Keratinocyte (primary cell): ENCODE results near the gene RAB30. TPM values are rescaled to one million over a fixed set of nuclear protein-coding genes. Genes with fewer than 3 reads are reported as not detected.

ENCODE experiments used
- DNase-seq: peaks from one replicate; pipeline ENCODE4 v3.0.0-alpha.2; 2011; ENCODE audit warnings: low read depth, missing footprints, low spot score
- FAIRE-seq: peaks from 2 replicates; lab custom pipeline; 2011; peaks lifted over from hg19 to GRCh38; lab: Jason Lieb, UNC
- H2AFZ ChIP-seq: 2 replicates; pipeline ENCODE4 v1.6.0; 2012; ENCODE audit warnings: low read length, control low read depth, inconsistent platforms; ENCODE audit not compliant: control insufficient read depth
- H3K27ac ChIP-seq: 2 replicates; pipeline ENCODE4 v1.5.1; 2011; ENCODE audit warnings: low read length; ENCODE audit not compliant: control insufficient read depth, insufficient read depth
- H3K27me3 ChIP-seq: 3 replicates; pipeline ENCODE4 v1.6.0; 2011; ENCODE audit warnings: low read length; ENCODE audit not compliant: control insufficient read depth, insufficient read depth; ENCODE audit errors: extremely low read depth
- H3K36me3 ChIP-seq, 2 experiments: 2 replicates in 1 of 2; 3 replicates in 1 of 2; pipeline ENCODE4 v1.5.1; 2011; ENCODE audit warnings: low read length in 2 of 2, mild to moderate bottlenecking in 1 of 2; ENCODE audit not compliant: control insufficient read depth in 2 of 2, insufficient read depth in 2 of 2; ENCODE audit errors: extremely low read depth in 1 of 2
- H3K4me1 ChIP-seq: 3 replicates; pipeline ENCODE4 v1.5.1; 2011; ENCODE audit warnings: low read length; ENCODE audit not compliant: control insufficient read depth, insufficient read depth; ENCODE audit errors: extremely low read depth
- H3K4me2 ChIP-seq: 3 replicates; pipeline ENCODE4 v1.6.0; 2011; ENCODE audit warnings: low read depth, low read length; ENCODE audit not compliant: control insufficient read depth, insufficient read depth; ENCODE audit errors: extremely low read depth
- H3K4me3 ChIP-seq, 3 experiments: fragments of 200-600 bp in 1 of 3; sonication (generic) in 1 of 3; 2 replicates in 2 of 3; 3 replicates in 1 of 3; pipeline ENCODE4 v1.5.1; 2011 to 2016; ENCODE audit warnings: low read length in 3 of 3, mild to moderate bottlenecking in 3 of 3, control low read depth in 2 of 3, inconsistent platforms in 1 of 3, low read depth in 1 of 3, mixed read lengths in 1 of 3, mixed run types in 1 of 3, moderate library complexity in 1 of 3; ENCODE audit not compliant: control insufficient read depth in 2 of 3, insufficient read depth in 2 of 3; ENCODE audit errors: extremely low read depth in 1 of 3
- H3K79me2 ChIP-seq: 2 replicates; pipeline ENCODE4 v1.6.0; 2012; ENCODE audit warnings: low read length; ENCODE audit not compliant: control insufficient read depth, insufficient read depth
- H3K9ac ChIP-seq: 3 replicates; pipeline ENCODE4 v1.6.0; 2011; ENCODE audit warnings: low read length; ENCODE audit not compliant: control insufficient read depth, insufficient read depth; ENCODE audit errors: extremely low read depth
- H3K9me1 ChIP-seq: 3 replicates; pipeline ENCODE4 v1.6.0; 2011; ENCODE audit warnings: low read length; ENCODE audit not compliant: control insufficient read depth, insufficient read depth; ENCODE audit errors: extremely low read depth
- H3K9me3 ChIP-seq: 2 replicates; pipeline ENCODE4 v1.5.1; 2012; ENCODE audit warnings: low read depth, low read length; ENCODE audit not compliant: control insufficient read depth
- H4K20me1 ChIP-seq: 3 replicates; pipeline ENCODE4 v1.6.0; 2011; ENCODE audit warnings: low read length; ENCODE audit not compliant: control insufficient read depth, insufficient read depth; ENCODE audit errors: extremely low read depth
- CTCF ChIP-seq, 3 experiments: IDR thresholded peaks in 1 of 3; conservative IDR thresholded peaks in 1 of 3; optimal IDR thresholded peaks in 1 of 3; 2 replicates in 2 of 3; 3 replicates in 1 of 3; pipeline versions ENCODE3 to v1.5.1; 2011; ENCODE audit warnings: low read length in 3 of 3, mild to moderate bottlenecking in 3 of 3, moderate library complexity in 2 of 3, control low read depth in 1 of 3, inconsistent platforms in 1 of 3; ENCODE audit not compliant: insufficient read depth in 2 of 3; ENCODE audit errors: extremely low read depth in 1 of 3
- EZH2 ChIP-seq: IDR thresholded peaks from one replicate; pipeline ENCODE4 v1.6.1; 2012; ENCODE audit warnings: inconsistent platforms, mild to moderate bottlenecking, low read length, moderate library complexity
- dilution Hi-C: fragments of 300-500 bp; cut with MboI; formaldehyde crosslinking; loops from one replicate; pipeline ENCODE4 v1.7.0; 2020; ENCODE audit warnings: low sequenced_read_pairs; ENCODE audit not compliant: extremely low pct_ligation_motif_present
- polyA plus RNA-seq, 5 experiments: library from polyadenylated mRNA; depleted of rRNA in 3 of 5; stranded (reverse) in 3 of 5; stranded (forward) in 1 of 5; unstranded in 1 of 5; fragments of >200 nt; gene quantifications; 1 replicate in 1 of 5; 2 replicates in 3 of 5; 3 replicates in 1 of 5; pipeline versions ENCODE4 v1.2.1 to v1.2.3, GENCODE V29; 2011 to 2012; ENCODE audit warnings: missing spikeins in 2 of 5, low read depth in 1 of 5, low replicate concordance in 1 of 5

RAB30 gene
- polyA plus RNA-seq, 1 donor (not counting 4 experiments of a cell fraction or from before 2014, with no cell fraction given), result 9.3 TPM

GRCh38 chr11:83087035-83087434, 15.3 kb upstream of the RAB30 start:
- no peak for FAIRE-seq
- TF ChIP-seq EZH2 (no peak), CTCF (optimal IDR thresholded peaks at IDR 0.05 in 1 of 3, IDR thresholded peaks at IDR 0.05 in 1 of 3, conservative IDR thresholded peaks at IDR 0.05 in 1 of 3; ENCODE audit: extremely low read depth in 1 of 3, insufficient read depth in 2 of 3, low read length in 3 of 3) (no peak)
- H3K9ac ChIP-seq, result no peak overlapping the region
- H3K36me3 ChIP-seq, result peaks cover under 1 to 3% of the 10 kb centered on the region in 2 experiments
- no peak overlapping the region for H3K4me3 ChIP-seq
- DNase-seq, result no peak
- H4K20me1 ChIP-seq, result no peaks in the 10 kb centered on the region
- no peaks in the 10 kb centered on the region for H3K9me1 ChIP-seq
- no peaks in the 10 kb centered on the region for H3K9me3 ChIP-seq
- dilution Hi-C loops, result no loop called here
- no peaks in the 10 kb centered on the region for H3K27me3 ChIP-seq
- no peaks in the 10 kb centered on the region for H3K4me1 ChIP-seq
- H3K4me2 ChIP-seq, result no peak overlapping the region
- no peak overlapping the region for H3K27ac ChIP-seq
- H3K79me2 ChIP-seq, result no peaks in the 10 kb centered on the region
- no peak overlapping the region for H2AFZ ChIP-seq

DNA sequence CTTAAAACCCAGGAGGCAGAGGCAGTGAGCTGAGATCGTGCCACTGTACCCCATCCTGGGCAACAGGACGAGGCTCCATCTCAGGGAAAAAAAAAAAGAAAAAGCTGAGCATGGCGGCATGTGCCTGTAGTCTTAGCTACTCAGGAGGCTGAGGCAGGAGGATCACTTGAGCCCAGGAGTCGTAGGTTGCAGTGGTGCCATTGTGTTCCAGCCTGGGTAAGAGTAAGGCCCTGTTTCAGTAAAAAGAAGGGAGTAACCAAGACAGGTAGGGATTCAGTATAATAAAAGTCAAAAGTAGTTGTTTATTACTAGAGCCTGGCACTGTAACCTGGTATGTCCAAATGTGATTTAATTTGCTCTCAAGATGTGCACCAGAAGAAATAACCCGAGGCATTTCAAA, 8.1 kb upstream of the RAB30 start:
- no peak for FAIRE-seq
- H3K27ac ChIP-seq, result no peak overlapping the region
- no peaks in the 10 kb centered on the region for H3K9me1 ChIP-seq
- H2AFZ ChIP-seq, result no peak overlapping the region
- H3K27me3 ChIP-seq, result no peaks in the 10 kb centered on the region
- H3K79me2 ChIP-seq, result peaks cover 3% of the 10 kb centered on the region
- no peak overlapping the region for H3K9ac ChIP-seq
- no peak overlapping the region for H3K4me3 ChIP-seq
- TF ChIP-seq CTCF (optimal IDR thresholded peaks at IDR 0.05 in 1 of 3, IDR thresholded peaks at IDR 0.05 in 1 of 3, conservative IDR thresholded peaks at IDR 0.05 in 1 of 3; ENCODE audit: extremely low read depth in 1 of 3, insufficient read depth in 2 of 3, low read length in 3 of 3) (no peak), EZH2 (no peak)
- no peak for DNase-seq
- H3K4me2 ChIP-seq, result no peak overlapping the region
- H4K20me1 ChIP-seq, result no peaks in the 10 kb centered on the region
- no peaks in the 10 kb centered on the region for H3K4me1 ChIP-seq
- H3K9me3 ChIP-seq, result no peaks in the 10 kb centered on the region
- peaks cover 4 to 16% of the 10 kb centered on the region in 2 experiments for H3K36me3 ChIP-seq
- dilution Hi-C loops, result no loop called here
